ENCODE data around the gene LXN.
"Not testable (repeated sequence)": the region's sequence is repeated elsewhere in the genome, so short reads cannot be mapped to it uniquely, and the experiment has no call there.

The LXN gene, protein sequence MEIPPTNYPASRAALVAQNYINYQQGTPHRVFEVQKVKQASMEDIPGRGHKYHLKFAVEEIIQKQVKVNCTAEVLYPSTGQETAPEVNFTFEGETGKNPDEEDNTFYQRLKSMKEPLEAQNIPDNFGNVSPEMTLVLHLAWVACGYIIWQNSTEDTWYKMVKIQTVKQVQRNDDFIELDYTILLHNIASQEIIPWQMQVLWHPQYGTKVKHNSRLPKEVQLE

DNA sequence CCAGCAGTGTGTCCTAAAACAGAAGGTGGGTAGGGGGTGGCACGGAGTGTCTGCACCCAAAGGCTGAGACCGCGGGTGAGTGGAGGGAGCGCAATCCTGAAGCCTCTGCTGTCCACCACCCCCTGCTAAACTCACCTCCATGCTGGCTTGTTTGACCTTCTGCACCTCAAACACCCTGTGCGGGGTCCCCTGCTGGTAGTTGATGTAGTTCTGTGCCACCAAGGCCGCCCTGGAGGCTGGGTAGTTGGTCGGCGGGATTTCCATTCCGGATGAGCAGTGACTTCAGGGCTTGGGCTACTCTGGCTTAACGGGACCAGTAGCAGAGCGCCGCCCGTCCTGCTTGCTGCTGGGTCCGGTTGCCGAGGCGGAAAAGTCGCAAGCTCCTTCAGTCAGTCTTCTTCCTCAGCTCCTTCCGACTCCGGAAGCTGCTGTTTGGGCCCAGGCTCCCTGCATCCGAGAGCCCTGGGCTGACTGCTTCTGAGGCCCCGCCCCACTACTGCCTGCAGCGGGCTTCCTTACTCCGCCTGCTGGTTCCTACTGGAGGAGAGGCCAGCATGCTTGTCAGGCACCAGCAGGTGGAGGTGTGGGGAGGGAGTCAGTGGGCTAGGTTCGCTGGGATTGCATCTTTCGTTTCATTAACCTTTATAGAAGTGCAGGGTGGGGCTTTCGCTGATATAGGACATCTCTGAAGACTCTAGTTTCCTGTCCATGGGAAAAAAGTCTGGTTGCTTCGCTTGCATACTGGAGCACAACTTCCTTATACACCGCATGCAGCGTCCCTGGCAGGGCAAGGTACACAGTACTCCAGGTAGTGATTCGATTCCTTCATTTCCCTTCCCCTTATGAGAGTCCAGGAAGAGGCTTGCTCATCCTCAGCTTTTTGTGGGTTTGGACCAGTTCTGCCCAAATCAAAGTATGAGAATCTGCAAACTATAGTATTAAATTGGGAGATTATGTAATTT, at the start of gene LXN:
Gene LXN (minus strand): TSS at position 434 of the 962 bp plus-strand sequence. CDS start 170 bp downstream, at position 264.
- DNase-seq: no peak

DNA sequence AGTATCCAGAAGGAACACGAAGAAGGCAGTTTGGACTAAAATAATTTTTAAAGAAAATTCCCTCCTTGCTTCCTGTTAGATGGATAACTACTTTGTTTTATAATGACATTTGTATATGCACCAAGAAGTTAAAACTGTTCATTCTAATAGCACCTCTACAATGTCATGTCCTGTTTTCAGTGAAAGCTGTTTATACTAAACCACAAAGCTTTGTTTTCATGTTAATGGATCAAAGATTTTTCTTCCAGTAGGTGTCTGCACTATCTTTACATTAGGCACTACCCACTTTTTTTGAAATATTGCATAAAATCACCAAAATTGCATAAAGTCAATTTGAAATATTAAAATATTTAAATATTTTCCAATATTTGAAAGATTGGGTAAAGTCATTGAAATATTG, 49.7 kb upstream of the LXN start:
- no peak for DNase-seq

DNA sequence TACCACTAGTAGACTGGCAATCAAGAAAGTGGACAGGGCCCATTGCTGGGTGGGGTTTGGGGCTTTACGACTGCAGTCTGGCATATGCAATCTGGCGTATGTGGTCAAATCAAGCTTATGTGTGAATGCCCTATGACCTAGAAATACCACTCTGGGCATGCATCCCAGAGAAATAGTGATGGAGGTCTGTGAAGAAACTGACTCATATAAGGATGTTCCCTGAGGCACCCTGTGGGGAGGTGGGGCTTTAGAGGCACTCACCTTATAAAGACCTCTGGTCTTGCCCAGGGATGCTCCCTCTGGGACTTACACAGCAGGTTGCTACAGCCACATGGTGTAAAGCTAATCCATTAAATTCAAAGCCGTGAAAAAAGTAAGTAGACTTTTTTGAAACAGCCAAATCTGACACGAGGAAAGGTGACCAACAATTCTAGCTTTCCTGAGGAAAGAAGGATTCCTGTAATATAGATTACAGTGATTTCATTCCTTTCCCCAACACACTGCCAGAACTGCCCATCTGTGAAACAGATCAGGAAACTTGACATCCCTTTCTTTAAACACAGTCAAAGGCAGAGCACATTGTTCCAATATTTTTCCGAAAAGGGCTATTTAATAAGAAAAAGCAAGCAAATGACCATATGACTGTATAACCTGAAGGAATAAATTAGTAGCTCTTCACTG, 46.2 kb upstream of the LXN start:
- DNase-seq: no peak

DNA sequence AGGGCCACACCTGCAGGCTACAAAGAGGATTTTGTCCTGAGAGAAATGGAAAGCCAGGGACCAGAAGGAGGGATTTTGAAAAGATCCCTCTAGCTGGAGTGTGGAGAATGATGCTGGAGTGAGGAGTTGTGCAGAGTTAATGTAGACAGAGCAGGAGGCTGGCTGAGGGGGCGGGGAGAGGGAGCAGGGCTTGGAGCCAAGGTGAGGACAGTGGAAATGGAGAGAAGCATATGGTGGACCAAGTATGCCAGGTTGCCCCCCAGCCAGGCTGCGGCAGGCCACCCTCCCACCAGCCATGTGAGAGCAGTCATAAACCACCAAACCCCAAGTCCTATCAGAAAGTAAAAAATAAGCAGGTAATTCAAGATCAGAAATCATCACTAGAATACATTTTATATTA, 45.1 kb upstream of the LXN start:
- no peak for DNase-seq

DNA sequence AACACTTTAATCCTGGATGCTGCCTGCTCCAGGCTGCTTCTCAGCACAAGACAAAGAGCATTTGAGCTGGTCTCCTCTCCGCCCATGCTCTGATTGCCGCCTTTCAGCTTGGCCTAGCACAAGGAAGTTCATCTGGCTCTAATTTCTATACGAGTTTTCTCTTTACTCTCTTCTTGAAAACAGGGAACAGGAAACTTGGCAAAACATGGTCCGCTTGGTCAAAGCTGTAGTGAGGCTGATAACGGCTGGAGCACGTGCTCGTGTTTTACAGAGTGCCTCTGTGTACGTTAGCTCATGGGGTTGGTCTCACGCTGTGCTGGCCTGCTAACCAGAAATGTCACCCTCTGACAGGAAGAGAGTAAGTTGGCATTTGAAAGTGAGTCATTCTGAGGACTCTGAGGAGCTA, 40.6 kb upstream of the LXN start:
- DNase-seq: no peak

DNA sequence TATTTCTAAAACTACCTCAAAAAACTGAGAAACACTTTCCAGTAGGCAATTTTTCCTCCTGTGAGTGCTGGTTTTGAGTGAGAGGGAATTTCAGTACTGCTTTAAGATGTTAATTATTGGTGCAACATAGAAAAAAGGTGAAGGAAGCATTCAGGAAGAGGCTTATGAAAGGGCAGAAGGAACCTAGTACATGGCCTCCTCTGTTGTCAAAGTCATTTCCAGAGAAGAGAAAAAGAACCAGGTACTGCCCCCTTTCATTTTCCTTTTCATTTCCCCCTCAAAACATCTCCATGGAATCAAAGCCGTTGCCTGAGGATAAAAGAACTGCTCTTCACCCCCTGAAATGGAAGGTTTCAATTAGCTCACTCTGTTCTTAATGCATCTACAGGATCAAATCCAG, 40.0 kb upstream of the LXN start:
- no peak for DNase-seq

DNA sequence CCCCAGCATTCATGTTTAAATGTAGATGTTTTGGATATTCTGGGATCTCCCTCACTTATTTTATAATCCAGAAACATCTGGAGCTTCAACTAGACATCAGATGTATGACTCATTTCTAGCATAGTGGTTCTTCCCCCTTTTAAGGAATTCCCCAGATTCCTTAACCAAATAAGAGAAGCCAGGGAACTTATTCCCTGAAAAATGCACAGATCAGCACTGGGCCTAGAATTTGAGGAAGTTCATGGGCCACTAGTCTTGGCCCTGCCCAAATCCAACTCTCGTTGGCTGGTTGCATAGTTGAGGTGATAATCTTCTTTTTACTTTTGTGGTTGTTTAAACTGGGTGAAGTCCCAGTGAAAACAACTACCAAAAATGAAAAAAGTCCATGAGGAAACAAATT, 39.4 kb upstream of the LXN start:
- DNase-seq: no peak

DNA sequence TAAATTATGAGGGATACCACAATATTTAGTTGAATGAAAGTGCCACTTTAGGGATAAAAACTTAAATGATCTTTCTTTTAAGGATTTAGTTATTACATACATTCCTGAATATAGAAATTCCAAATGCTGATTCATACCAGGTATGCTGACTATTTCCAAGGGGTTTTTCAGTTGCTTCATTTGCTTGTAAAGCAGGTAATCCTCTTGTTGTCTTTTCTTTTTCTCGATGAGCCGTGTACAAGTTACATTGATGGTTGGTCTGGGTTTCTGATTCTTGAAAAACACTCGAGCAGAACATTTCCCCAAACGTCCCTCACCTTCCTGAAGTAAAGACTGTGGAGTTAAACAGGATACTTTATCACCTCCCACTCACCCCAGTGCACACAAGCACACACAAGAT, 38.2 kb upstream of the LXN start:
- DNase-seq: no peak

DNA sequence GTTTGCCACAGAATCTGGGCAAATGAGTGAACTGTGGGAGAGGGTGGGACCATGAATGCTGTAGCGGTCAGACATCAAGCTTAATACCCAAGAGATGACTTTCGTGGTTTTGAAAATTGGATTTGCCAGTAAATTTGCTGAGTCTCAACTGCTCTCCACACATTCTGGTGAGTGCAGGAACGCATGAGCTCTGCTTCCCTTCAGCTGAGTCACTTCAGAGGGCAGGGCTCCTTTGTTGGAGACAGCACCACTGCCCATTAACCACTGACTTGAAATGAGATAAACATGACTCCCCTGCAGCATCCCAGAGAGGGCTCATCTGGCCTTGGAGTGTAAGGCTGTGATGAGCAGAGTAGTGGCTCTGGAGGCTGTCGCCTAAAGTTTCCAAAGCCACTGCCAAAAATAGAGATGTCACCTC, 37.2 kb upstream of the LXN start:
- no peak for DNase-seq

DNA sequence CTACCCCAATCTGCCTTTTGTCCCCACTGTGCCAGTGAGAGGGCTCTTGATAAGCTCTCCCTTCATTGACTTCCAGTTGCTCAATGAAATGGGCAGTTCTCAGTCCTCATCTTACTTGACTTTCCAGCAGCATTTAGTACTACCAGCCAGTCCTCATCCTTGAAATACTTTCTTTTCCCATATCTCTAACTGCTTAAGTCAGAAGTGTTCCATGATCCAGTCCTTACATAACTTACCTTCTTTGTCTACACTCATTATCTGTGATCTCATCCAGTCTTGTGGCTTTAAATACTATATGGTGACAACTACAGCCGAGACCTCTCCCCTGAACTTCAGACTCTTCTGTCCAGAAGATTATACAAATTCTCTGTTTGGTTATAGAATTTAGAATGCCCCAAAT, 31.1 kb upstream of the LXN start:
- DNase-seq: no peak

DNA sequence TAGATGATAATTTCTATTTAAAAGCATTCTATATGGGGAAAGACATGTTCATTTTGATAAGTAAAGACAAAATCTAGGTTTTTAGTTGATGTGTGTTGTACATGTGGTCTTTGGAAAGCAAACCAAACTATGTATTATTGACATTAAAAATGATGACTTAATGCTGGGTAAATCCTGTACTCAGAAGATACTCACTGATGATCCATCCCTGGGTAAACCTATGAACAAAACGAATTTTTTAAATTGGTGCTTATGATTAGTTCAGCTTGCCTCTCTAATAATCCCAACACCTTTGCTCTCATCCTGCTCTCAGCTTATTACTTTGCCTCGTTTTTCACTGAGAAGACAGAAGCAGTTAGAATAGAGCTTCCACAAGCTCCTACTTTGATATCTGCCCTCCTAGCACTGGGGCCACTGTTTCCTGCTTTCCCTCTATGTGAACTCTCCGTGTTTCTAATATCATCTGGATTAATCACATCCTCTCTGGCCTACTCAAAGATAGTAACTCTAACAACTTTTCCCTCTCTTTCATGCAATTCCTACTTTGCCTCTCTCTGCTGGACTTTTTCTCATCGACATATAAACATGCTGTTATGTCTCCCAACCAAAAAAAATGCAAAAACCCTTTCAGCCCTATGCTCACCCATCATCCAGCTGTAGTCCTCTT, 30.5 kb upstream of the LXN start:
- no peak for DNase-seq

DNA sequence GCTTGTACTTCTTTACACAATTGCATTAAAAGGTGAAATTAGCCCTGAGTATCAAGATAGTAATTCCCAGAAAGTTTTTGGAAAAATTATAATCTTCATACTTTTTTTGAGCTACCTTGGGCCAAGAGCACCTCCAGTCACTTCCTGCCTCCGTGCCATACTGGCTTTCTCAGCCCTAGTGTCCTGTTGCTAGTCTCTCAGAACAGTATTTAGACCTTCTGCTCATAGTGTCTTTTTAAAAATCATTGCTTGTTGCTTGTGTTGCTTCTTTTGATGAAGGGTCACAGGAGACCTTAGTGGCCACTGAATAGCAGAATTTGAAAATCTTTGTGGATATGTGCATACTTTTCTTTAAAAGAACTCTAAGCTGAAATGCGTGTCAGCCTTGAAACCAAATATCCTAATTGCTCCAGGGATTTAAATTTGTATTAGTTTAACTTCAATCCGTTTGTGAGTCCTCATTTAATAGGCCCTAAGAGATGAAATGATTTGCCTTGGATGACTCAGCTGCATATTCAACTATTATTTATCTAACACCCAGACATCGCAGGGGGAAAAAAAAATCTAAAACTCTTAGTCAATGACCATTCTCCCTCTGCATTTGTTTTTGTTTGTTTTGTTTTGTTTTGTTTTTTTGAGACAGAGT, 29.1 kb upstream of the LXN start:
- no peak for DNase-seq

DNA sequence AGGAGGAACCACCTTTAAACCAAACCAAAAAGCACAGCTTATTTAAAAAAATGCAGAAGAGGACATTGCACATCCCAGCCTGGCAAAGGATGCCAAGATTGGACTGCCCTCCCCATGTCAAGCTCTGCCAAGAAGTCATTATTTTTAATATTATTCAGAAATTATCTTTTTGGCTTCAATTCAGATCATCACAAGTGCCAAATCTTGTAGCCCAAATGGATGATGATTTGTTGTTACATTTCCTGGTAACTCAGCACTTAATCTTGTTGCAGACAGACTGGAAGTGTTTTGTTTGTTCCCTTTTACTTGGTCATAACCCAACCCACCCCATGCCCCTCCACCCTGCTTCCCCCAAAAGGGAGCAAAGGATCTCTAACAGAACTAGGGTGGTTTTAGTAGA, 28.1 kb upstream of the LXN start:
- no peak for DNase-seq

DNA sequence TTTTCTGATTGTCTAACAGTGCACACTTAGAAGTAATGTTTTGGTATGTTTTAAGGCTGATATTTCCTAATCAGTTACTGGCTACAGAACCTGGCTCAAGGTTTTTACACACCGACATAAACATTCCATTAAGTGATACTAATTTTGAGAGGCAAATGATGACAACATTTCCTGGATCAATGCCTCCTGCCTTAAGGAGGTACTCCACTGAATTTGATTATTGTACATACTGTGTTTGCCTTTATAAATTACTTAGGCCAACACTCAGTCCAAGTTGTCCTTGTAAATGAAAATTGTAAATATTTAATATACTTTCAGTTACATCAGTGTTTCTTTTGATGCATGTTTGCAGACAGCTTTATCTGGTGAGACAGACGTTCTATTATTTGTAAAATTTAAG, 24.2 kb upstream of the LXN start:
- DNase-seq: no peak

DNA sequence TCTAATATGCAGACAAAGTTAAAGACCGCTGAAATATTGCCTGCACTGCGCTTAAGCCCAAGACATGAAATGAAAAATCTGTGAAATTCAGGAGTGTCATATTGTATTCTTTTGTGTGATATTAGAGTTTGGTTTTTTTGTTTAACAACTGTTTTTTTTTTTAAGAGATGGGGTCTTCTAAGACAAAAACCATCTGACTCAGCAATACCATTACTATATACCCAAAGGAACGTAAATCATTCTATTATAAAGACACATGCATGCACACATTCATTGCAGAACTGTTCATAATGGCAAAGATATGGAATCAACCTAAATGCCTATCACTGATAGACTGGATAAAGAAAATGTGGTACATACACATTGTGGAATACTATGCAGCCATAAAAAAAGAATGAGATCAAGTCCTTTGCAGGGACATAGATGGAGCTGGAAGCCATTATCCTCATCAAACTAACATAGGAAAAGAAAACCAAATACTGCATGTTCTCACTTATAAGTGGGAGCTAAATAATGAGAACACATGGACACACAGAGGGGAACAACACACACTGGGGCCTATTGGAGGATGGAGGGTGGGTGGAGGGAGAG, 21.5 kb upstream of the LXN start:
- not testable (repeated sequence) for DNase-seq

DNA sequence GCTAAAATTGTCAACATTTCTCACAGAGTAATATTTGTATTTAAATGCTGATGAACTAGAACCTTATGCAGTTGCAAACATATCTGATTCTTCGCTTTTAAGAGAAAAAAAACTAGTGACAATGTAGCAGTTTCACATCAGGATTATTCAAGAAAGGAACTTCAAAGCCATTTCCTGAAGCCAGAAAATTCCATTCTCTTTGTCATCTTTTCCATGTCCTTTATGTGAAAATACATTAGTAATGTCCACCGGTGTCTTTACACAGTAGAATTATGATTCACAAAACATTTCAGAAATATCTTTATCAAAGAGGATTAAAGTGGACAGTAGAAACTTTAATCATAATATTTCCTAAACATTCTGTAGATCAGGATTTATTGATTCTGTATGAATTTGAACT, 12.7 kb upstream of the LXN start:
- no peak for DNase-seq

DNA sequence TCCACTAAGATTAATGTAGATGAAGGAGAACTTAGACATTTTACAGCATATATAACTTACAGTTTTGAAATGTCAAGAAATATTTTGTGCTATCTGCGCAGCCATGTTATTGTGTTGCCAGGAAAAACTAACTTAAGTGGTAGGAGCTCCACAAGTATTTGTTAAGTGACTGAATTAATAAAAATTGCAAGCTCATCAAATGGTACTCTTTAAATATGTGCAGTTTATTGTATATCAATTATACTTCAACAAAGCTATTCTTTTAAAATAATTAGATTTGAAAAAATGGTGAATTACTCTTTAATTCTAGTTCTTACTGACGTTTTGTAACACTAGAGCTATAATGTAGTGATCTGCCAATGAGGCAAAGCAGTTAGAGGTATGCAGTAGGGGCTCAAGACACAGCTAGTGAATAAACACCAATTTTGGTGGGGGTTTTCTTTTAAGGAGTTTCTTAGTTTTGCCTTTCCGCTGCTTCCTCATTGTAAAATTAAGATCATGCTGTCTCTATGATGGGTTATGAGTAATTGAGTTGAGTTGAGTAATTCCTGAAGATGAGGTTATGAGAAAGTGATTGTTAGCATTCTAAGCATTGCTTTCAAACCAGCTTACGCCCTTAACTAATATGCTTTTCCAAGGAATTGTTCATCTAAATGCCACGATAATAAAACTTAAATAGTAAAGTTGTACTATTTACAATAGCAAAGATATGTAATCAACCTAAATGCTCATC, 10.9 kb upstream of the LXN start:
- DNase-seq: no peak

DNA sequence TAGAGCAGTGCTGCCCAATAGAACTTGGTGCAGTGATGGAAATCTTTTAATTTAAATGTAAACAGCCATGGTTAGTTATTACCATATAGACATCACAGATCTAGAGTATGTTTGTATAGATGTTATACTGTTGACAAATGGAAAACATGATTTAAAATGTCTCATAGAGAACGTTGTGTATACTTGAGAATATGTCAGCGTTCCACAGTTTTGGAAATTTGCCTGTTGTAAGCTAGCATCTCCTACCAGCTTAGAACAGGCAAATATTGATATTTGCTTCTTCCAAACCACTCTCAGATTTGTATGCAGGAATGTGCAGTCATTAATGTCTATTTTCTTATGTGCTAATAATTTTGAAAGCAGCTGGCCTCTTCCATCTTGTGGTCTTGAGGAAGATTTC, 8.4 kb upstream of the LXN start:
- no peak for DNase-seq

DNA sequence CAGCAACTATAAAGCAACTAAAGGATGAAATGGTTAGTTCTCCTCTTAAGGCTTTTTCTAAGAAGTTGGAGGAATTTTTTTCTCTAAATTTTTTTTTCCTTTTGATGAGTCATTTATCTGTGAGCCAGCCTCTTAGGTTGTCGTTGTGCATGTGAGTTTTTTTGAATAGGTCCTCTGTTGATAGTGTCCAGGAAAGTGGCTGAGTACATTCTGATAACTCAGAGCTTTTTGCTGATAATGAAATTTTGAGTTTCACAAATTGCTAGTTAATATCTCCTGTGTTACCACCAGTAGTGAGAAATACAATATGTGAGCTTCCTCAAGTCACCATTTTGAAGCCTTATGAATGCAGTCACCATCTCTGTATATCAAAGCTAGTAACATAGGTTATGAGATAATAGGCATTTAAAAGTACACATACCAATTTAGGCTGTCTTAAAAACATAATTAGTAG, 7.1 kb upstream of the LXN start:
- no peak for DNase-seq

DNA sequence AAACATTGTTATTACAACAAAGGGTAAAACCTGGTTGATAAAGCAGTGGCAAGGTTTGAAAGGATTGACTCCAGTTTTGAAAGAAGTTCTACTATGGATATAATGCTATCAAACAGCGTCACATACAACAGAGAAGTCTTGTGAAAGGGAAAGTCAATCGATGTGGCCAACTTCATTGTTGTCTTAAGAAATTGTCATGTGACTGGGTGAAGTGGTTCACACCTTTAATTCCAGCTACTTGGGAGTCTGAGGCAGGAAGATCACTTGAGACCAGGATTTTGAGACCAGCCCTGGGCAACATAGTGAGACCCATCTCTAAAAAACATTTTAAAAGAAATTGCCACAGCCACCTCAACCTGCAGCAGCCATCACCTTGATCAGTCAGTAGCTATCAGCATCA, 6.2 kb upstream of the LXN start:
- DNase-seq: no peak

DNA sequence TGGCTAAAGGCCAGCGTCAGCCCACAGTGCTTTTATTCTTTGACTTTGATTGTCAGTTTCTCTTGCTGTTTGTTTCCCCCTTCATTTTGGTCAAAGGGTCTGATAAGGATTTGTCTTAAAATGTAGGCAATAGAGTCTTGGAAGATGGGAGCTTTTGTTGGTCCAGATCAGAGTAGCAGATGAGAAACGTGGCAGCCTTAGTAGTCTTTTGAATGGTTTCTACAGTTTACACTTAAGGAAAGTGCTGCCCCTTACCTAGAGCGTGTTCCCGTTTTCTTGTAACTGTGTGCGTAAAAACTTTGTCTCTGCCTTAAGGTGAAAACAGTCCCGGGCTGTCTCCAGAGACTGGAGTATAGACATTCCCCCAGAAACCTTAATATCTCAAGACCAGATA, 630 bp downstream of the LXN start:
- no peak for DNase-seq

DNA sequence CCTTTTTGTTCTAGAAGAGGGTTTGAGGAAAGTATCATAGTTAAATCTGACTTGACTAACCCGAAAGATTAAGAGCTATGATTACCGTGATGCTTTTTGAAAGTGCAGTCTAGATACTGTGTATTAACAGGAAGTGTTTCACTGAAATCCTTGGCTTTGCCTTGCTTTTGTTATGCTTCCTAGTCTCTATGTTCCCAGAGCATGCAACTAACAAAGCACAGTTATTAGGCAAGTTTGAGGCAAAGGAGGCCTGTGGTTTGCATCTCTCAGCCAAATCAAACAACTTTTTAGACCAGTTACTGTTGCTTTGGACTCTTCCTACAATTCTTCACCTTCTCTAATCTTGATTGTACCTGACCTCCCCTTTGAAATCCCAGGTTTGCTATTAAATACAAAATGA, 3.9 kb downstream of the LXN start:
- no peak for DNase-seq
